HFFc6 (cell line): ENCODE results near the gene FABP6. TPM values are rescaled to one million over a fixed set of nuclear protein-coding genes. Genes with fewer than 3 reads are reported as not detected.

Experiments used
- DNase-seq: peaks from one replicate; pipeline ENCODE4 v3.0.0-alpha.2; 2018
- H3K27ac Mint-ChIP-seq: 2 replicates; pipeline ENCODE4 v1.8.0; 2020; ENCODE audit warnings: mild to moderate bottlenecking, mixed read lengths
- H3K27me3 Mint-ChIP-seq: 2 replicates; pipeline ENCODE4 v1.8.0; 2021; ENCODE audit warnings: mild to moderate bottlenecking, moderate library complexity, mixed read lengths; ENCODE audit not compliant: insufficient read depth
- H3K36me3 Mint-ChIP-seq: 2 replicates; pipeline ENCODE4 v1.8.0; 2021; ENCODE audit warnings: low read depth, mixed read lengths
- H3K4me1 Mint-ChIP-seq: 2 replicates; pipeline ENCODE4 v1.8.0; 2020; ENCODE audit warnings: low read depth, mixed read lengths
- H3K4me3 Mint-ChIP-seq: 2 replicates; pipeline ENCODE4 v1.8.0; 2020; ENCODE audit warnings: mild to moderate bottlenecking, moderate library complexity, mixed read lengths
- H3K9me3 Mint-ChIP-seq: 2 replicates; pipeline ENCODE4 v1.8.0; 2020; ENCODE audit warnings: mild to moderate bottlenecking, mixed read lengths
- CTCF ChIP-seq: fragments of 200-600 bp; sonication (generic); IDR thresholded peaks from 2 replicates; pipeline ENCODE4 v1.5.0; 2021; ENCODE audit warnings: antibody characterized with exemption, mild to moderate bottlenecking
- total RNA-seq, 6 experiments: library from RNA; stranded (reverse); fragmentation: NEBNext Ultra II Directional; extraction: Animal tissue kit (Norgen Biotek cat#: 25700); gene quantifications; 2 replicates in 1 of 6; 3 replicates in 5 of 6; pipeline ENCODE4 v1.2.3, GENCODE V29; 2021

The FABP6 gene
- total RNA-seq, 6 experiments from 2014 or later: not detected

- H3K4me1 Mint-ChIP-seq: no peaks in the 10 kb centered on the region
- DNase-seq: no peak
- no peak overlapping the region for H3K4me3 Mint-ChIP-seq
- no peak for TF ChIP-seq CTCF
- no peaks in the 10 kb centered on the region for H3K9me3 Mint-ChIP-seq
- no peak overlapping the region for H3K27ac Mint-ChIP-seq
- H3K27me3 Mint-ChIP-seq: peaks cover 15% of the 10 kb centered on the region
- no peaks in the 10 kb centered on the region for H3K36me3 Mint-ChIP-seq
These were observed 19.4 kb upstream of the FABP6 start for GRCh38 chr5:160209917-160210316.

- no peak for TF ChIP-seq CTCF
- H3K4me1 Mint-ChIP-seq: no peaks in the 10 kb centered on the region
- no peak overlapping the region for H3K4me3 Mint-ChIP-seq
- peaks cover 20% of the 10 kb centered on the region for H3K27me3 Mint-ChIP-seq
- H3K9me3 Mint-ChIP-seq: no peaks in the 10 kb centered on the region
- DNase-seq: no peak
- H3K27ac Mint-ChIP-seq: no peak overlapping the region
- H3K36me3 Mint-ChIP-seq: no peaks in the 10 kb centered on the region
These were observed 18.7 kb upstream of the FABP6 start for GRCh38 chr5:160210606-160211005.

GRCh38 chr5:160211352-160211751, 18.0 kb upstream of the FABP6 start:
- Mint-ChIP-seq H3K9me3 (no peaks in the 10 kb centered on the region), H3K27me3 (peaks cover 17% of the 10 kb centered on the region), H3K4me1 (no peaks in the 10 kb centered on the region), H3K27ac (no peak overlapping the region), H3K36me3 (no peaks in the 10 kb centered on the region), H3K4me3 (no peak overlapping the region)
- no peak for TF ChIP-seq CTCF
- DNase-seq: no peak

GRCh38 chr5:160213537-160213936, 15.8 kb upstream of the FABP6 start:
- peaks cover 18% of the 10 kb centered on the region for H3K27me3 Mint-ChIP-seq
- no peaks in the 10 kb centered on the region for H3K9me3 Mint-ChIP-seq
- H3K4me1 Mint-ChIP-seq: no peaks in the 10 kb centered on the region
- H3K36me3 Mint-ChIP-seq: no peaks in the 10 kb centered on the region
- no peak overlapping the region for H3K4me3 Mint-ChIP-seq
- no peak for DNase-seq
- H3K27ac Mint-ChIP-seq: no peak overlapping the region
- no peak for TF ChIP-seq CTCF

- Mint-ChIP-seq H3K27ac (no peak overlapping the region), H3K9me3 (no peaks in the 10 kb centered on the region)
- TF ChIP-seq CTCF: no peak
These were observed 9.9 kb upstream of the FABP6 start for GRCh38 chr5:160219356-160219755.

GRCh38 chr5:160221082-160221481, 8.2 kb upstream of the FABP6 start:
- H3K4me1 Mint-ChIP-seq: no peaks in the 10 kb centered on the region
- no peak for DNase-seq
- no peaks in the 10 kb centered on the region for H3K36me3 Mint-ChIP-seq

More at GRCh38 chr5:160219356-160219755, 9.9 kb upstream of the FABP6 start:
- H3K27me3 Mint-ChIP-seq: peaks cover 28% of the 10 kb centered on the region
- no peak overlapping the region for H3K4me3 Mint-ChIP-seq
- H3K36me3 Mint-ChIP-seq: no peaks in the 10 kb centered on the region
- no peaks in the 10 kb centered on the region for H3K4me1 Mint-ChIP-seq
- DNase-seq: no peak

More at GRCh38 chr5:160221082-160221481, 8.2 kb upstream of the FABP6 start:
- Mint-ChIP-seq H3K9me3 (no peaks in the 10 kb centered on the region), H3K27ac (no peak overlapping the region), H3K4me3 (no peak overlapping the region), H3K27me3 (peaks cover 18% of the 10 kb centered on the region)
- no peak for TF ChIP-seq CTCF
